MCF 10A (cell line): ENCODE results near the gene SUGCT. TPM values are rescaled to one million over a fixed set of nuclear protein-coding genes. Genes with fewer than 3 reads are reported as not detected.

ENCODE experiments used
- BruUV-seq: library from RNA; stranded (reverse); fragments of 400-500 nt; replicated peaks from 2 replicates; lab custom pipeline; 2021; lab: Mats Ljungman, UMichigan
- CTCF ChIA-PET: fragments of 300-600 bp; sonication (Branson Sonifier 250); formaldehyde crosslinking; extraction: SDS; loops from one replicate; lab custom pipeline; 2021; ENCODE audit warnings: antibody characterized with exemption, inconsistent platforms; lab: Yijun Ruan, JAX
- POLR2A ChIA-PET: fragments of 300-600, 350-650 bp; sonication (Branson Sonifier 250); formaldehyde crosslinking; extraction: SDS; loops from one replicate; lab custom pipeline; 2020; ENCODE audit warnings: antibody characterized with exemption, inconsistent platforms; lab: Yijun Ruan, JAX
- DNase-seq: peaks from one replicate; pipeline ENCODE4 v3.0.0-alpha.2; 2018; ENCODE audit not compliant: unreplicated experiment
- H3K27ac Mint-ChIP-seq: one replicate; pipeline ENCODE4 v1.8.0; 2022; ENCODE audit warnings: mild to moderate bottlenecking, low read depth, mixed read lengths; ENCODE audit not compliant: unreplicated experiment
- H3K27me3 Mint-ChIP-seq: one replicate; pipeline ENCODE4 v1.8.0; 2022; ENCODE audit warnings: mixed read lengths; ENCODE audit not compliant: insufficient read depth, unreplicated experiment
- H3K36me3 Mint-ChIP-seq: one replicate; pipeline ENCODE4 v1.8.0; 2022; ENCODE audit warnings: mild to moderate bottlenecking, moderate library complexity, mixed read lengths; ENCODE audit not compliant: insufficient read depth, unreplicated experiment
- H3K4me1 Mint-ChIP-seq: one replicate; pipeline ENCODE4 v1.8.0; 2022; ENCODE audit warnings: mixed read lengths; ENCODE audit not compliant: insufficient read depth, unreplicated experiment
- H3K4me3 Mint-ChIP-seq: one replicate; pipeline ENCODE4 v1.8.0; 2022; ENCODE audit warnings: mild to moderate bottlenecking, moderate library complexity, mixed read lengths; ENCODE audit not compliant: unreplicated experiment
- H3K9me3 Mint-ChIP-seq: one replicate; pipeline ENCODE4 v1.8.0; 2022; ENCODE audit warnings: mixed read lengths; ENCODE audit not compliant: unreplicated experiment
- CTCF ChIP-seq: fragments of 200-600 bp; IDR thresholded peaks from one replicate; pipeline ENCODE4 v1.8.0; 2022; ENCODE audit warnings: antibody characterized with exemption, mild to moderate bottlenecking; ENCODE audit not compliant: unreplicated experiment
- intact Hi-C: fragments of 100-400 bp; cut with micrococcal nuclease; formaldehyde crosslinking; loops from 2 replicates; pipeline ENCODE4 v1.14.1; 2022
- total RNA-seq: library from RNA; stranded (reverse); gene quantifications from 2 replicates; pipeline ENCODE4 v1.2.3, GENCODE V29; 2022

SUGCT gene
- total RNA-seq, 1 experiment from 2014 or later = 25.4 TPM

GRCh38 chr7:40356871-40357709 is 222.3 kb downstream of the SUGCT start:
- Mint-ChIP-seq H3K9me3 (no peaks in the 10 kb centered on the region), H3K27ac (no peak overlapping the region), H3K4me1 (no peaks in the 10 kb centered on the region), H3K27me3 (no peaks in the 10 kb centered on the region), H3K4me3 (no peak overlapping the region), H3K36me3 (no peaks in the 10 kb centered on the region)
- POLR2A ChIA-PET = interaction anchor here (0.7 kb wide), 1 partner anchor 1069 kb away, joined by 4 read pairs; no protein-coding TSS in a partner anchor
- intact Hi-C loops = no loop called here
- DNase-seq = peak; percentile 5
- BruUV-seq = no TSS peak
- CTCF ChIA-PET = no interaction called here
- TF ChIP-seq CTCF = no peak

GRCh38 chr7:40369641-40370277 is 235.0 kb downstream of the SUGCT start:
- no TSS peak for BruUV-seq
- ChIA-PET POLR2A (interaction anchor here (0.7 kb wide), 1 partner anchor 115 kb away, joined by 3 read pairs; no protein-coding TSS in a partner anchor), CTCF (interaction anchor here (0.7 to 1.0 kb wide), 2 partner anchors 27 to 1356 kb away, joined by 3 read pairs; no protein-coding TSS in a partner anchor)
- Mint-ChIP-seq H3K27ac (no peak overlapping the region), H3K27me3 (no peaks in the 10 kb centered on the region), H3K9me3 (peaks cover 8% of the 10 kb centered on the region), H3K4me3 (no peak overlapping the region), H3K36me3 (peaks cover 5% of the 10 kb centered on the region), H3K4me1 (peaks cover 11% of the 10 kb centered on the region)
- DNase-seq = no peak
- TF ChIP-seq CTCF = no peak
- intact Hi-C loops = no loop called here

- CTCF ChIA-PET = interaction anchor here (0.9 kb wide), 1 partner anchor 1345 kb away, joined by 3 read pairs; no protein-coding TSS in a partner anchor
- POLR2A ChIA-PET = no interaction called here
- peaks cover 13% of the 10 kb centered on the region for H3K4me1 Mint-ChIP-seq
Observed at GRCh38 chr7:40371806-40372440, 237.1 kb downstream of the SUGCT start.

More at GRCh38 chr7:40371806-40372440, 237.1 kb downstream of the SUGCT start:
- peaks cover 8% of the 10 kb centered on the region for H3K9me3 Mint-ChIP-seq
- no peaks in the 10 kb centered on the region for H3K27me3 Mint-ChIP-seq
- no peak overlapping the region for H3K27ac Mint-ChIP-seq
- DNase-seq = no peak
- no peak for TF ChIP-seq CTCF
- intact Hi-C loops = no loop called here
- H3K4me3 Mint-ChIP-seq = no peak overlapping the region
- peaks cover 5% of the 10 kb centered on the region for H3K36me3 Mint-ChIP-seq
- no TSS peak for BruUV-seq
